Measurements from ENCODE around the gene OR1A1.
"Not testable (repeated sequence)": the region's sequence is repeated elsewhere in the genome, so short reads cannot be mapped to it uniquely, and the experiment has no call there.

DNA sequence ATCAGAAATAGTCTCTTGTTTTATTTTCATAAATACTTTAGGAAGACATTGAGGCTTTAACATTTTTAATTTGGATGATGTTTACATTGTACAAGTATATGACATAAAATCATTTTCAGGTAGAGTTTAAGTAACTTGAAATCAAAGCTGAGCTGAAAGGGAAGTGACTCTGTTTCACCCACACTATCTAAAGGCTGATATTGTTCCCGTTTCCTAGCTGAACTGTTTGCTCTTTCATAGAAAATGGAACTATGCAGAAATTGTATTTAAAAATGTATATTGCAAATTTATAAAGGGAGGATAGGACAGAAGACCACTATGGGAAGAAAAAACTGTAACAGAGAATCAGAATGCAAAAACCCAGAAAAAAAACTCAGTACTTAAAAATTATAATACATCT is 37.4 kb downstream of the OR1A1 start:
- TF ChIP-seq CTCF (conservative IDR thresholded peaks at IDR 0.05); EZH2 (IDR thresholded peaks at IDR 0.05; ENCODE audit: low read depth): not testable (repeated sequence)
